Tibial nerve (tissue), 4 donors: Measurements from ENCODE around the gene GRB10. TPM values are rescaled to one million over a fixed set of nuclear protein-coding genes. Genes with fewer than 3 reads are reported as not detected.

ENCODE experiments used
- DNase-seq, 2 donors: peaks; one replicate each; pipeline ENCODE4 v3.0.0-alpha.2; 2019; ENCODE audit warnings: low spot score in 2 of 2
- H3K27ac ChIP-seq, 4 donors: fragments of 200-600 bp; sonication (generic) in 3 of 4; one replicate each; pipeline ENCODE4 v1.5.1; 2017 to 2019; ENCODE audit warnings: mild to moderate bottlenecking in 1 of 4
- H3K27me3 ChIP-seq, 2 donors: fragments of 200-600 bp; sonication (generic) in 1 of 2; one replicate each; pipeline versions ENCODE4 v1.5.1 to v1.6.0; 2017 to 2019
- H3K36me3 ChIP-seq, 3 donors: fragments of 200-600 bp; sonication (generic); one replicate each; pipeline ENCODE4 v1.5.1; 2018 to 2019
- H3K4me1 ChIP-seq, 4 donors: fragments of 200-600 bp; sonication (generic) in 3 of 4; one replicate each; pipeline ENCODE4 v1.5.1; 2017 to 2019
- H3K4me3 ChIP-seq, 4 donors: fragments of 200-600 bp; sonication (generic) in 3 of 4; one replicate each; pipeline ENCODE4 v1.5.1; 2017 to 2019; ENCODE audit warnings: mild to moderate bottlenecking in 1 of 4, moderate library complexity in 1 of 4
- H3K9me3 ChIP-seq, 4 donors: fragments of 200-600 bp; sonication (generic) in 3 of 4; one replicate each; pipeline ENCODE4 v1.5.1; 2017 to 2019
- EP300 ChIP-seq, 2 donors: sonication (generic); formaldehyde crosslinking; IDR thresholded peaks; one replicate each; pipeline ENCODE4 v1.6.1; 2017; ENCODE audit warnings: antibody characterized with exemption in 2 of 2, mild to moderate bottlenecking in 1 of 2
- POLR2A ChIP-seq, 2 donors: fragments of 450-650 bp; IDR thresholded peaks; one replicate each; pipeline ENCODE4 v1.6.1; 2017; ENCODE audit warnings: antibody characterized with exemption in 2 of 2, mild to moderate bottlenecking in 2 of 2, moderate library complexity in 2 of 2
- WGBS, 2 donors: methylation state at CpG; one replicate each; pipeline ENCODE4 v1.1.5; 2018; 5-methylcytosine and 5-hydroxymethylcytosine counted together
- total RNA-seq, 4 donors: library from RNA; depleted of rRNA; stranded (reverse); fragments of >200 nt; gene quantifications; one replicate each; pipeline ENCODE4 v1.1.0, GENCODE V29; 2016
- TF ChIP-seq, protein P1 (sequence below), 5 experiments: fragments of 200-600 bp in 3 of 5; fragments of 450-650 bp in 2 of 5; sonication (generic) in 3 of 5; IDR thresholded peaks; one replicate each; pipeline ENCODE4 v1.5.1; 2016 to 2019; ENCODE audit warnings: antibody characterized with exemption in 5 of 5, mild to moderate bottlenecking in 3 of 5, moderate library complexity in 2 of 5

The GRB10 gene
- total RNA-seq, 4 donors from 2014 or later, result 34.1 to 73.9 (median 56.0) TPM

DNA sequence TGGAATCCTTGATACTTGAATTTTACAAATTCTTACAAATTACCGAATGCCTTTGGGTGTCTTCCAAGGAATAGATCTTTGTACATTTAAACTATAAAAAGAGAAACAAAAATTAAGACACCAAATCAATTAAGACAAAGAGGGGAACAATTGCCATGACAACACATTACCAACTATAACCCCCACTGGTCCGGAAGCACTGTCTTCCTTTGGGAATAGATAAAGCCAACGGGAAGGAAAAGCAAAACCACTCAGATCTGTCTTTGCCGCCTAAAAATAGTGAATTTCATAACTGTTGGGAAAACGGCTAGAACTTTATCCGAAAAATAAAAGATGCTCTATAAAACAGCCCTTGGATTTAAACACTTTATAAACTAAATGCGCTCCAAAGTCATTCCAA is 37.4 kb downstream of the GRB10 start:
- TF ChIP-seq EP300 (IDR thresholded peaks at IDR 0.05), result no peak
- no peak for TF ChIP-seq POLR2A (IDR thresholded peaks at IDR 0.05)
- TF ChIP-seq, protein P1, sequence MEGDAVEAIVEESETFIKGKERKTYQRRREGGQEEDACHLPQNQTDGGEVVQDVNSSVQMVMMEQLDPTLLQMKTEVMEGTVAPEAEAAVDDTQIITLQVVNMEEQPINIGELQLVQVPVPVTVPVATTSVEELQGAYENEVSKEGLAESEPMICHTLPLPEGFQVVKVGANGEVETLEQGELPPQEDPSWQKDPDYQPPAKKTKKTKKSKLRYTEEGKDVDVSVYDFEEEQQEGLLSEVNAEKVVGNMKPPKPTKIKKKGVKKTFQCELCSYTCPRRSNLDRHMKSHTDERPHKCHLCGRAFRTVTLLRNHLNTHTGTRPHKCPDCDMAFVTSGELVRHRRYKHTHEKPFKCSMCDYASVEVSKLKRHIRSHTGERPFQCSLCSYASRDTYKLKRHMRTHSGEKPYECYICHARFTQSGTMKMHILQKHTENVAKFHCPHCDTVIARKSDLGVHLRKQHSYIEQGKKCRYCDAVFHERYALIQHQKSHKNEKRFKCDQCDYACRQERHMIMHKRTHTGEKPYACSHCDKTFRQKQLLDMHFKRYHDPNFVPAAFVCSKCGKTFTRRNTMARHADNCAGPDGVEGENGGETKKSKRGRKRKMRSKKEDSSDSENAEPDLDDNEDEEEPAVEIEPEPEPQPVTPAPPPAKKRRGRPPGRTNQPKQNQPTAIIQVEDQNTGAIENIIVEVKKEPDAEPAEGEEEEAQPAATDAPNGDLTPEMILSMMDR (IDR thresholded peaks at IDR 0.05), result no peak
- Histone ChIP-seq H3K4me1 (no peaks in the 10 kb centered on the region), H3K27ac (no peak overlapping the region), H3K36me3 (peaks cover 0 to 21% (median 0%) of the 10 kb centered on the region in 3 donors), H3K4me3 (no peak overlapping the region), H3K9me3 (no peaks in the 10 kb centered on the region), H3K27me3 (no peaks in the 10 kb centered on the region)
- DNase-seq, result no peak
- 77 to 78% methylated on average over 7 of the region's 7 CpGs for whole genome bisulfite sequencing, 2 donors

DNA sequence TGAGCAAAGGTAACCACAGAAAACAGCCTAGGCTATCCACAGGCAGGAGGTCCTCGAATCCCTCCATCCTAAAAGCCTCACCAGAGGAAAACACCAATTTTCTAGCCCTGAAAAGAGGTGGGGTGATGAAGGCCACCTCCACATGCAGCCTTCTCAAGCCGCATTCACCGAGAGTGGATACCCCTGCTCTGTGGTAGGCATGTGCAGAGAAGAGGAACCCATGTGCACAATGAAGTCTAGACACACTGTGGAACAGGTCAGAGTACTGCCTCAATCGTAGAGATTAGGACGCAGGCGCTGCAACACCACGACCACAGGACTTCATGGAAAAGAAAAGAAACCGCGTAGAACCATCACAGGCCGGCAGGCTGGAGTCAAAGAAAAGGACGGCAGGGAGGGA is 38.8 kb downstream of the GRB10 start:
- Histone ChIP-seq H3K36me3 (peaks cover 0 to 21% (median 0%) of the 10 kb centered on the region in 3 donors), H3K4me1 (peaks cover 0 to 8% (median 0%) of the 10 kb centered on the region in 4 donors), H3K4me3 (no peak overlapping the region), H3K9me3 (no peaks in the 10 kb centered on the region), H3K27me3 (no peaks in the 10 kb centered on the region), H3K27ac (no peak overlapping the region)
- 91 to 95% methylated on average over 11 of the region's 11 CpGs for WGBS, 2 donors
- TF ChIP-seq POLR2A (IDR thresholded peaks at IDR 0.05) (no peak), EP300 (IDR thresholded peaks at IDR 0.05) (no peak)
- TF ChIP-seq, protein P1 (IDR thresholded peaks at IDR 0.05), result no peak
- no peak for DNase-seq

DNA sequence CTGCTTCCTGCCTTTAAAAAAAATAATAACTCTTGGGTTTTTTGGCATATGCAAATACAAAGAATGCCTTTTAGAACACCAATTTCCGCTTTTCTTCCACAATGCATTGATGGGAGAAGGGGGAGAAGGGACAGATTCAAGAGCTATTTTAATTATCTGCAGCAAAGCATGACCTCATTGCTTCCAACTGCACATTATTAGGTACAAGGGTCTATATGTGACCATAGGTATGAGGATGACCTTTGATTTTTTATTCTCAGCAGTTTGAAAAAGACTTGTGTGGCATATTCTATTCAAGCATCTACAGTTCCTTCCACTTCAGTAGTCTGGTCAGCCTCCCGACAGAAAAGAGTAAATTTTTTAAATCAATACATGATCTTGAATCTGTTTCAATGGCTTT is 39.7 kb downstream of the GRB10 start:
- Histone ChIP-seq H3K9me3 (no peaks in the 10 kb centered on the region), H3K27me3 (no peaks in the 10 kb centered on the region)
- 75 to 81% methylated on average over 2 of the region's 2 CpGs for WGBS, 2 donors

DNA sequence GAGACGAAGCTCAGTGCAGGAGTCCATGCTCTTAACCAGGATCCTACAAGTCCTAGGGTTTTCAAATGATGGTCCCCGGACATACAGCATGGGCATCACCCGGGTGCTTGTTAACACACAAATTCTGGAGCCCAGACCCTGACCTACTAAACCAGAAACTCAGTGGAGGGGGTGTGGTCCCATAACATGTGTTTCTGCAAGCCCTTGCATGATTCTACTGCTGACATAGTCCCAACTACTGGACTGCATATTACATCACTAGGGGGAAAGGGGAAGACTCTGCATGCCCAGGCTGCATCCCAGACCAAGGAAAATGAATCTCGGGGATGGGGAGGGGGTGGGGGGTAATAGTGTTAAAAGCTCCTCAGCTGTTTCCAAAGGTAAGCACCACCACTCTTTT is 40.3 kb downstream of the GRB10 start:
- Histone ChIP-seq H3K27me3 (no peaks in the 10 kb centered on the region), H3K9me3 (no peaks in the 10 kb centered on the region), H3K27ac (no peak overlapping the region), H3K4me3 (no peak overlapping the region), H3K36me3 (peaks cover 0 to 9% (median 0%) of the 10 kb centered on the region in 3 donors), H3K4me1 (peaks cover 0 to 8% (median 0%) of the 10 kb centered on the region in 4 donors)
- DNase-seq, result no peak
- TF ChIP-seq EP300 (IDR thresholded peaks at IDR 0.05) (no peak), POLR2A (IDR thresholded peaks at IDR 0.05) (no peak)
- TF ChIP-seq, protein P1 (IDR thresholded peaks at IDR 0.05), result no peak
- 86 to 88% methylated on average over 4 of the region's 4 CpGs for WGBS, 2 donors

More for the DNA sequence above, 39.7 kb downstream of the GRB10 start:
- Histone ChIP-seq H3K27ac (no peak overlapping the region), H3K36me3 (peaks cover 0 to 15% (median 0%) of the 10 kb centered on the region in 3 donors), H3K4me3 (no peak overlapping the region), H3K4me1 (peaks cover 0 to 8% (median 0%) of the 10 kb centered on the region in 4 donors)
- no peak for TF ChIP-seq POLR2A (IDR thresholded peaks at IDR 0.05)
- TF ChIP-seq EP300 (IDR thresholded peaks at IDR 0.05), result no peak
- TF ChIP-seq, protein P1 (IDR thresholded peaks at IDR 0.05), result no peak
- no peak for DNase-seq

DNA sequence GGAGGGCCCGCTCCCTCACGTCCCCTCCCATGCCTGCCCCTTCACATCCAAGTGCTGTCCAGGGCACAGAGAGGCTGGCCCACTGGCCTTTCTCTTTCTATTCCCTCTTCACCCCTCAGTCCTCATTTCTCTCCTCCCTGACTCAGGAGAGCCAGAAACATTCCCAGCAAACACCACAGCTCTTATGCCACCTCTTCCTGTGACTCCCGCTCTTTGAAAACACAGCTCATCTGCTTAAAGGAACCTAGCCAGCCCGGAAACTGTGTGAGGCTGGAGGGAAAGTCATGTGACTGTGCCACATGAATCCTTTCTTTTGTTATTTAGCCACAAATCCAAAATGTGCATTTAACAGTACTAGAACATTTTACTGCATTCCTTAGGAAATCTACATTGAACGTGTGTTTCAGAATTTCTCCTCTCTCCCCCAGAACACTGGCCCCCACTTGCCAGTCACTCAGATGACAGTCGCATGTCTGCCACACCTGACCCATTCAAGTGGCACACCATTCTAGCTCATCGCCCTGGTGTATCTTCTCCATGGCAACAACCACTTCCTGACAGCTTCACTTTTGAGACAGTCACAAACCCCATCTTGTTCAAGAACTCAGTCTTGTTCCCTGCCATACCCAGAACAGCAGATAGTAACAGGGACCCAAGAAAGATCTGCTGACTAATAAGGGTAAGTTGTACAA is 42.8 kb downstream of the GRB10 start:
- H3K4me1 ChIP-seq, result peaks cover 0 to 8% (median 0%) of the 10 kb centered on the region in 4 donors
- H3K4me3 ChIP-seq, result no peak overlapping the region
- peaks cover 0 to 5% (median 0%) of the 10 kb centered on the region in 3 donors for H3K36me3 ChIP-seq
- 64 to 74% methylated on average over 7 of the region's 7 CpGs for WGBS, 2 donors
- no peak overlapping the region for H3K27ac ChIP-seq
- no peaks in the 10 kb centered on the region for H3K9me3 ChIP-seq
- no peak for DNase-seq
- H3K27me3 ChIP-seq, result no peaks in the 10 kb centered on the region
- TF ChIP-seq, protein P1 (IDR thresholded peaks at IDR 0.05), result no peak
- no peak for TF ChIP-seq EP300 (IDR thresholded peaks at IDR 0.05)
- TF ChIP-seq POLR2A (IDR thresholded peaks at IDR 0.05), result no peak
